Lower leg skin (tissue), 3 donors: ENCODE measurements around the gene SLC19A2.

Experiments used
- POLR2A ChIP-seq, 2 donors: fragments of 450-650 bp; IDR thresholded peaks; one replicate each; pipeline ENCODE4 v1.6.1; 2016 to 2017; ENCODE audit warnings: antibody characterized with exemption in 2 of 2, mild to moderate bottlenecking in 1 of 2, moderate library complexity in 1 of 2
- TF ChIP-seq, protein P1 (sequence below), 3 donors: fragments of 450-650 bp; IDR thresholded peaks; one replicate each; pipeline ENCODE4 v1.5.1; 2016; ENCODE audit warnings: antibody characterized with exemption in 3 of 3, mild to moderate bottlenecking in 3 of 3, moderate library complexity in 2 of 3

DNA sequence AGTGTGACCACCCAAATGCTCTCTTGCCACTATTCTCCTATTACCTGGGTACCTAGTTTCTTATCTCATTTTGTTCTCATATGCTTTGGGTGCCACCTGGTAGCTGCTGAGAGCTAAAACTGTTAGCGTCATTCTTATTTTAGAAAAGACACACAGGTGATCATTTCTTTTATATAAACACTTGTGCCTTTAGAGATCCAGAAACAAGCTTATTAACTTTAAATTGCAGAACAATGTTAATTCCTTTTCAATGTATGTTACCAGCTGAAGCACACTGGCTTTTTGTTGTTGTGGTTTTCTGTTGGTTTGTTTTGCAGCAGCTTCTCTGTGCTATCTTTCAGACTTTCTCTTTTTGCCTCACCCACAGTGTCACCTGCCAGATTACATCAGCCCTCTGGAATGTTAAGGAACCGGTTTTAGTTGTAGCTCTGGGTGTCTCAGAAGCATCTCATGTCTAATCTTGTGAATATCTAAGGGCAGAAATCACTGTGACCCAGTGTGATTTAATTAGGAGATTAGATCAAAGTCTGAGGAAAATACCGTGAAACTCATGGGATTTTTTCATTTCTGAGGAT, 43.4 kb upstream of the SLC19A2 start:
- TF ChIP-seq, protein P1, sequence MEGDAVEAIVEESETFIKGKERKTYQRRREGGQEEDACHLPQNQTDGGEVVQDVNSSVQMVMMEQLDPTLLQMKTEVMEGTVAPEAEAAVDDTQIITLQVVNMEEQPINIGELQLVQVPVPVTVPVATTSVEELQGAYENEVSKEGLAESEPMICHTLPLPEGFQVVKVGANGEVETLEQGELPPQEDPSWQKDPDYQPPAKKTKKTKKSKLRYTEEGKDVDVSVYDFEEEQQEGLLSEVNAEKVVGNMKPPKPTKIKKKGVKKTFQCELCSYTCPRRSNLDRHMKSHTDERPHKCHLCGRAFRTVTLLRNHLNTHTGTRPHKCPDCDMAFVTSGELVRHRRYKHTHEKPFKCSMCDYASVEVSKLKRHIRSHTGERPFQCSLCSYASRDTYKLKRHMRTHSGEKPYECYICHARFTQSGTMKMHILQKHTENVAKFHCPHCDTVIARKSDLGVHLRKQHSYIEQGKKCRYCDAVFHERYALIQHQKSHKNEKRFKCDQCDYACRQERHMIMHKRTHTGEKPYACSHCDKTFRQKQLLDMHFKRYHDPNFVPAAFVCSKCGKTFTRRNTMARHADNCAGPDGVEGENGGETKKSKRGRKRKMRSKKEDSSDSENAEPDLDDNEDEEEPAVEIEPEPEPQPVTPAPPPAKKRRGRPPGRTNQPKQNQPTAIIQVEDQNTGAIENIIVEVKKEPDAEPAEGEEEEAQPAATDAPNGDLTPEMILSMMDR (IDR thresholded peaks at IDR 0.05) = no peak
- no peak for TF ChIP-seq POLR2A (IDR thresholded peaks at IDR 0.05)
